Measurements from ENCODE around the gene GPR162.

The GPR162 gene

GRCh38 chr12:6775185-6776174, 46.1 kb upstream of the GPR162 start:
- DNase-seq (ENCODE audit: low read depth): no peak
- in situ Hi-C loops (cut with HindIII; ENCODE audit: low sequenced_read_pairs): no loop called here
- H3K4me3 ChIP-seq (ENCODE audit: low read depth, low read length): no peak overlapping the region
- TF ChIP-seq CTCF (IDR thresholded peaks at IDR 0.05; ENCODE audit: low read depth, low read length, missing control alignments): no peak

DNA sequence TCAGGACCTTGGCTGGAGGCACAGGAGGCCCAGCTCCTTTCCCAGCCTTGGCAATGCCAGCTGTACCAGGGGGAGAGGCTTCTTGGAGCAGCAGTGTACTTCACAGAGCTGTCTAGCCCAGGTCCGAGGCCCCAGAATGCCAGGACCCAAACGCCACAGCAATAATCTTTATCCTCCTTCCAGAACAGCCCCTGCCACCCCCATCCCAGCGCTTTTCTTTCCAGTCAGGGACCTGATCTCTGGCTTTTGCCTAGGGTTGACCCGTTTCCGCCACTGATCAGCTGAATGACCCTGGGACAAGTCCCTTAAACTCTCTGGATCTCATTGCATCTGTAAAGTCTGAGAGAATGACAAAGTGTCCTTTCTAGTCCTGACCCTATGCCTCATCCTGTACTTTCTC, 44.2 kb upstream of the GPR162 start:
- in situ Hi-C loops (cut with HindIII; ENCODE audit: low sequenced_read_pairs): no loop called here
- no peak for DNase-seq (ENCODE audit: low read depth)
- no peak overlapping the region for H3K4me3 ChIP-seq (ENCODE audit: low read depth, low read length)

GRCh38 chr12:6778217-6778573, 43.4 kb upstream of the GPR162 start:
- DNase-seq (ENCODE audit: low read depth): no peak
- no peak for TF ChIP-seq CTCF (IDR thresholded peaks at IDR 0.05; ENCODE audit: low read depth, low read length, missing control alignments)
- H3K4me3 ChIP-seq (ENCODE audit: low read depth, low read length): no peak overlapping the region
- in situ Hi-C loops (cut with HindIII; ENCODE audit: low sequenced_read_pairs): no loop called here

More for the DNA sequence above, 44.2 kb upstream of the GPR162 start:
- no peak for TF ChIP-seq CTCF (IDR thresholded peaks at IDR 0.05; ENCODE audit: low read depth, low read length, missing control alignments)

DNA sequence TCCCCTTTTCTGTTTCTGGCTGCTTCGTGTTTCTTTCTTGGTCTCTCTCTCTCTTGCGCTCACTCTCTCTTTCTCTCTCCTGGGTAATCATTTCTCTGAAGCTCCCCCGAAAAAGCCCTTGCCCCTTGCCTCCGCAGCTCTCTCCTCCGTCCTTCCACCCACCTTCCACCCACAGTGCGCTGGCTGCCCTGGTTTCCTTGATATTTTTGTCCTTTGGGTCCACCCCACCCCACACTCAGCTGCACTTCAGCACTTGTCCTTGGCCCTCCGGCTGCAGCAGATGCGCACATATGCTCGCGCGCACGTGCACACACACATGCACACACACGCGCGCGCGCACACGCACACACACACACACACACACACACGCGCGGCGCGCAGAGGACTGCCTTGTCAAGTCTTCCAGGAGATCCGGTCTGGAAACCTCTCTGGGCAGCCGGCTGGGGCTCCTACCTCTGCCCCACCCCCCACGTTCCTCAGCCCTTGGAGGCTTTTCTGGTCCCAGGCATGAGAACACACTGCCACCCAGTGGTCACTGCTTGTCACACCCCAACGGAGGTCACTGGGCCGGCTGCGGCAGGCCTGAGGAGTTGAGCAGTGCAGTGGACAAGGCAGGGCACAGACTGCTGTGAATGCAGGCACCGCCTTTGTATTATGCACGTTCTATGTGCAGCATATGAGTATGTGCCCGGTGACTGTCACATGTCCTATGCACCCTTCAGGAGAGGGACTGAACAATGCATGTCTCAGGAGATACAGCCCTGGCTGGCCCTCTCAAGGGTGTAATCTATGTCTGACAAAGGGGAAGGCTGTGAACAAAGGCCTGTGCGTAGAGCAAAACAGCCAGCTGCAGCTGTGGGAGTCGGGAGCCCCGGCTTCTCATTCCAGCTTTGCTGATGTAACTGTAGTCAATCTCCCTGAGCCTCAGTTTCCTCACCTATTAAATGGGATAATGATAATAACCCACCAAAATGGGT, 42.8 kb upstream of the GPR162 start:
- in situ Hi-C loops (cut with HindIII; ENCODE audit: low sequenced_read_pairs): no loop called here

DNA sequence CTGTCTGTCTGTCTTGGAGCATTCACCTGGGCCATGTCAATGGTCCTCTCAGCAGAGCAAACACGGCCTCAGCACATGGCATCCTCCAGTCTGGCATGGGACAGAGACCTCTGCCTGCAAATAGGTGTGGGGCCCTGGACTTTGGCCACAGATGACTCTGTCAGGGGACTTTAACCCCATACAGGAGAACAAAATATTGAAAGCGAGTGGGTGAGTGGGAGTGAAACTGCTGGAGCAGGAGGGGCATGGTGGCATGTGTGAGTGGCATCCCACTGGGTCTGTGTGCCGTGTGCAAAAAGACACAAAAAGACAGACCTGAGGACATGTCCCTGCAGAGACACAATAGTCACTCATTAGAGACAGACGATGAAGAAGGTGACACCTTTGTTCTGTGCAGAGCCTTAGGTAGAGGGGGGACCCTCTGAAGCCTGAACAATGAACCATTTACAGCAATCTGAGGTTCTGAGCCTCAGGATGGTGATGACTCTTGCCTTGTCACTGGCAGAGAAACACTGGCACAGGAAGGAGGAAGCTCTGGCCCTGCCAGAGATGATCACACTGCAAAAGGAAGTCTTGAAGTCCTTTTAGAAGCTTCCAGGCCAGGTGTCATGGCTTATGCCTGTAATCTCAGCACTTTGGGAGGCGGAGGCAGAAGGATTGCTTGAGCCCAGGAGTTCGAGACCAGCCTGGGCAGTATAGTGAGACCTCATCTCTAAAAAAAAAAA, 41.8 kb upstream of the GPR162 start:
- no peak overlapping the region for H3K4me3 ChIP-seq (ENCODE audit: low read depth, low read length)
- TF ChIP-seq CTCF (IDR thresholded peaks at IDR 0.05; ENCODE audit: low read depth, low read length, missing control alignments): no peak

More for the DNA sequence above, 42.8 kb upstream of the GPR162 start:
- TF ChIP-seq CTCF (IDR thresholded peaks at IDR 0.05; ENCODE audit: low read depth, low read length, missing control alignments): peak; percentile 92
- peak overlapping the region; percentile 30 for H3K4me3 ChIP-seq (ENCODE audit: low read depth, low read length)
- DNase-seq (ENCODE audit: low read depth): peak; percentile 85

DNA sequence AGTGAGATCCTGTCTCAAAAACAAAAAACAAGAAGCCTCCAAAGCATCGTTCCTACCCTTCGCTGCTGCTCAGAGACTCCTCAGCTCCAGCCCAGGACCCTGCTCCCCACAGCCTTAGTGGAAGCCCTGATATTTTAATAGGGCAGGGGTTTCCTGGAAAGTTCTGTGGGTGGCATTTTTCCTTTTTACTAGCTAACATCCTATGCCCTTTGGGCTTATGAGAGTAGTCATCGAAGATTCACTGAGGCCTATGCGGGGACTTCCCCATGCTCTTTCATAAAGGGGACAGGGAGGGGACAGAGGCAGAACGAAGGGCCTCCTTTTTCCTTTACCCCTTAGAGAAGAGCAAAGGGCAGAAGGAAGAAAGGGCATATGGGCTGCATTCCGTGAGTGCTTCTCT, 41.0 kb upstream of the GPR162 start:
- TF ChIP-seq CTCF (IDR thresholded peaks at IDR 0.05; ENCODE audit: low read depth, low read length, missing control alignments): no peak
- in situ Hi-C loops (cut with HindIII; ENCODE audit: low sequenced_read_pairs): no loop called here
- no peak for DNase-seq (ENCODE audit: low read depth)
- H3K4me3 ChIP-seq (ENCODE audit: low read depth, low read length): no peak overlapping the region

More for the DNA sequence above, 41.8 kb upstream of the GPR162 start:
- no peak for DNase-seq (ENCODE audit: low read depth)
- in situ Hi-C loops (cut with HindIII; ENCODE audit: low sequenced_read_pairs): no loop called here
